ENCODE measurements around the gene CHRNB1.
"Not testable (repeated sequence)": the region's sequence is repeated elsewhere in the genome, so short reads cannot be mapped to it uniquely, and the experiment has no call there.

The CHRNB1 gene

DNA sequence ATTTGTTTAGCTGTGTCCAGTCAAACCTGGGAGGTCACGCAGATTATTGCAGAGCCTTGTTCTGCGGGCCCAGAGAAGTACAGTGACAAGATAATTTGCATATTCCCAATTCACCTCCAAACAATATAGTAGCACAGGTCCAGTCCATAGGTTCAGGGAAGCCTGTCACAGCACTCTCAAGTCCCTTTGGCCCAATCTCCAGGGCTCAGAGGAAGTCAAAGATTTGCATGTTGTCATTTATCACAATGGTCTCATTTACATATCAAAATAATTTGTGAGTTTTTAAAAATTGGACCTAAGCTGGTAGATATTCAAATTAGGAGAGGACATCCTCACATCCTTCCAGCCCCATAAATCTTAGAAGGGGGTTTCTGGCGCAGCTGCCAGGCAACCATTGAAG lies 22.6 kb downstream of the CHRNB1 start:
- no peak for DNase-seq (ENCODE audit: low read depth in 2 of 2)

DNA sequence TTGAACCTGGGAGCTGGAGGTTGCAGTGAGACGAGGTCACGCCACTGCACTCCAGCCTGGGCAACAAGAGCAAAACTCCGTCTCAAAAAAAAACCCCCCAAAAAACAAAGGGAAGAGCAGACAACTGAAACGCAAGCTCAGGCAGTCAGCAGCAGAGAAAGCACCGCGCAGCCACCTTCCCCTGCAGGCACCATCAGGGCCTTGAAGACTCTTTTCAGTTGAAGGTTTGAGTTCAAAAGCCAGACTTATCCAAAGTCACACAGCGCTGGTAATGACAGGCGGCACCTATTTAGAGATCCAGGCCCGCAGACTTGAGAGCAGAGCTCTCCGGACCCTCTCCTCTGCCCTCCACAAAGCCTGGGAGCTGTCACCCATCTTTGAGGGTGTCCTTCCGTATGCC lies 23.4 kb downstream of the CHRNB1 start:
- DNase-seq (ENCODE audit: low read depth in 2 of 2) = no peak

DNA sequence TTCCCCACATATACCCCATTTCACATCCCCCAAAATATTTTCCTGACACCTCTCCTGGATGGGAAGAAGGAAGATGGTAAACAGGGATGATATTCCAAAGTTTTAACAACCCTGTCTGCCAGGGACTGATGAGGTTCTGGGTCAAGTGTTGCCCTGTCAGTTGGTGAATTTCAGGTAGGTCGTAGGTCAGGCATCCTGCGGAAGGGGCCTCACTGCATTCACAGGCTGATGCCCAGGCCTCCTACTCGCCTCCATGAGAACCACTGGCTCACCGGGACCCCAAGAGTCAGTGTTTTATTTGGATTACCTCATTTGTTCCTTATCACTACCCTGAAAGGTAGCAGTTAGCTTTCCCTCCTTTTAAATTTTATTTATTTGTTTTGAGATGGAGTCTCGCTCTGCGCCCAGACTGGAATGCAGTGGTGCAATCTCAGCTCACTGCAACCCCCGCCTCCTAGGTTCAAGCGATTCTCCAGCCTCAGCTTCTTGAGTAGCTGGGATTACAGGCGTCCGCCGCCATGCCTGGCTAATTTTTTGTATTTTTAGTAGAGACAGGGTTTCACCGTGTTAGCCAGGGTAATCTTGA lies 24.0 kb downstream of the CHRNB1 start:
- DNase-seq (ENCODE audit: low read depth in 2 of 2) = no peak

DNA sequence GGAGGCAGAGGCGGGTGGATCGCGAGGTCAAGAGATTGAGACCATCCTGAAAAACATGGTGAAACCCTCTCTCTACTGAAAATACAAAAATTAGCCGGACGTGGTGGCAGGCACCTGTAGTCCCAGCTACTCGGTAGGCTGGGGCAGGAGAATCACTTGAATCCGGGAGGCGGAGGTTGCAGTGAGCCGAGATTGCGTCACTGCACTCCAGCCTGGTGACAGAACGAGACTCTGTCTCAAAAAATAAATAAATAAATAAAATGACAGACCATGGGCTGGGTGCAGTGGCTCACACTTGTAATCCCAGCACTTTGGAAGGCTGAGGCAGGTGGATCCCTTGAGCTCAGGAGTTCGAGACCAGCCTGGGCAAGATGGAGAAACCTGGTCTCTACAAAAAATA lies 25.0 kb downstream of the CHRNB1 start:
- DNase-seq (ENCODE audit: low read depth in 2 of 2) = not testable (repeated sequence)

DNA sequence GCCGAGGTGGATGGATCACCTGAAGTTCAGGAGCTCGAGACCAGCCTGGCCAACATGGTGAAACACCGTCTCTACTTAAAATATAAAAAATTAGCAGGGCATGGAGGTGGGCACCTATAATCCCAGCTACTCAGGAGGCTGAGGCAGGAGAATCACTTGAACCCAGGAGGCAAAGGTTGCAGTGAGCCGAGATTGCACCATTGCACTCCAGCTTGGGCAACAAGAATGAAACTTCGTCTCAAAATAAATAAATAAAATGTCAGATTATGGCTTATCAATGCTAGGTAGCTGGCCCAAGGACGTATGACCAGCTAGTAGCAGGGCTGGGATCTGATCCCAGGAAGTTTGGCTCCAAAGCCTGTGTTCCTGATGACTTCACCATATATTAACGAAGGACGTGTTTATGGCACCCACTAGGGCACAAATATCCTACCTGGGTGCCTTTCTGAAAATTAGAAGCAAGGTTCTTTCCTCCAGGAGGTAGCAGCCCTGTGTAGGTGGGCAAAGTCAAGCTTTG lies 25.7 kb downstream of the CHRNB1 start:
- DNase-seq (ENCODE audit: low read depth in 2 of 2) = not testable (repeated sequence)

DNA sequence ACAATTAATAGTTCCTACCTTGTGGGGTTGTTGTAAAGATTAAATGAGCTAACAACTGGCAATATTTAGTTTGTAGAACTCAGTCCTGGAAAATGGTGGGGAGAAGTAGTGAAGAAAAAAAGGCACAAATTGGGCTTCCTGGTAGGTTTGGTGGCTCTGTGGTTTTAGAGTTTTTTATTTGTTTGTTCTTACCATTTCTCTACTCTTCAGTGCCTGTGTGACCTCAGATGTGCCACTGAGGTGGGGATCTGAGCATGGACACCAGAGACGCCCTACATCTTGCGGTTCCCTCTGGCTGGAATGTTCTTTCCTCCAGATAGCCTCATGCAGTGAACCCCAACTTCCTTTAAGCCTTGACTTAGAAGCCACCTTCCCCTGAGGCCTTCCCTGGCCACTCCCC lies 26.9 kb downstream of the CHRNB1 start:
- DNase-seq (ENCODE audit: low read depth in 2 of 2) = no peak

DNA sequence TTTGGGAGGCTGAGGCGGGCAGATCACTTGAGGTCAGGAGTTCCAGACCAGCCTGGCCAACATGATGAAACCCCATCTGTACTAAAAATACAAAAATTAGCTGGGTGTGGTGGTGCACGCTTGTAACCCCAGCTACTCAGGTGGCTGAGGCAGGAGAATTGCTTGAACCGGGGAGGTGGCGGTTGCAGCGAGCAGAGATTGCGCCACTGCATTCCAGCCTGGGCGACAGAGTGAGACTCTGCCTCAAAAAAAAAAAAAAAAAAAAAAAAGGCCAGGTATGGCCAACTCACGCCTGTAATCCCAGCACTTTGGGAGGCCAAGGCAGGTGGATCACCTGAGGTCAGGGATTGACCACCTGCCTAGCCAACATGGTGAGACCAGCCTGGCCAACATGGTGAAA lies 29.9 kb downstream of the CHRNB1 start:
- not testable (repeated sequence) for DNase-seq (ENCODE audit: low read depth in 2 of 2)

DNA sequence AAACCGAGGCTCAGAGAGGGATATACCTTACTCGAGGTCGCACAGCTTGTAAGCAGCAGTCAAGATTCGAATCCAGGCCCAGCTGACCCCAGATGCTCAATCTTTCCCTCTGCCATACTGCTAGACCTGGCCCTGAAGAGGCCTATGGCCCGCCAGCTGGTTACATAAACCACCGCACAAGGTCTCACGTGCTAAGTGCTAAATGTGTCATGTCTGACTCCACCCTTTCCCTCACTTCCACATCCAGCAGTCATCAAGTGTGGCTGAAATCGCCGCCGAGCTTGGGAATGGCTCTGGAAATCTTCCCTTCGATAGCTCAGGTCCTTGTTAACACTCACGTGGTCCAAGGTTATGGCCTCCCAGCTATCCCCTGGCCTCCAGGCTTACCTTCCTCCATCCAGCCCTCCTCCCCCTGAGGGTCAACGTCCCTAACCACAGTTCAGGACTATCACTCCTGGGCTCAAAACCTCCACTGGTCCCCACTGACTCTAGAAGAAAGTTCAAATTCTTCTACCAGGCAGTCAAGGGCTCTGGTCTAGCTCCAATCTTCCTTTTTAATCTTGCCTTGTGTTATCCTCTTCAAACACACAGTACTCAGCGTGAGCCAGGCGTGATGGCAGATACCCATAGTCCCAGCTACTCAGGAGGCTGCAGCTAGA lies 31.0 kb downstream of the CHRNB1 start:
- no peak for DNase-seq (ENCODE audit: low read depth in 2 of 2)

DNA sequence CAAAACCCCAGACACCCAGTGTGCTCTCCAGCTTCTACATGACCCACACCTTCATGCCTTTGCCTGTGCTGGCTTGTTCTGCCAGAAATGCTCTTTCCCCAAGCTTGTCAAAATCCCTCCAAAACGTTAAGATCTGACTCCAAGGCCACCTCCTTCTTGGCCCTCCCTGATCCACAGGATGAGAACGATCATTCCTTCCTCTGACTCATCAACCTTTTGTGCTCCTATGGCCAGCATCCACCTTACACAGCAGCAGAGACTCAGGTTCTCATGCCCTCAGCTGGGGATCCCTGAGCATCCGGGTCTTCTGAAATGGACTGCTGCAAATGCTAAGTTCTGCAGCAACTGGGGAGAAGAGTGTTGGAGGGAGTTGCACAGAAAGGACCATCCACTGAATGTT lies 31.6 kb downstream of the CHRNB1 start:
- DNase-seq (ENCODE audit: low read depth in 2 of 2) = no peak

DNA sequence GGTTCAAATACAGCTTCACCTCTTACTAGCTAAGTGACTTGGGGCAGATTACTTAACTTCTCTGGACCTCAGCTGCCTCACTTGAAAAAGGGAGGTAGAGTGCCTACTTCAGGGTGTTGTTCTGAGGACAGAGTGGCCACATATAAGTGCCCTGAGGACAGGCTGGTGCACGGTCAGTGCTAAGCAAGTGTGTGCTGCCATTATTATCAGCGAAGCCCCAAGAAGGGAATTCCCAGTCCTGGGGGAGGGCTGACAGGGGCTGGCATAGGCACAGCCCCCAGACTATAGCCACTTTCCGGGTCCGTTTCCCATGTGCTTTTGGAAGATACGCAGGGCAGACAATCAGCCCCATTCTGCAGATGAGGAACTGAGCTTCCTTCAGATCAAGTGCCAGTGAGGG lies 32.1 kb downstream of the CHRNB1 start:
- DNase-seq (ENCODE audit: low read depth in 2 of 2) = no peak

DNA sequence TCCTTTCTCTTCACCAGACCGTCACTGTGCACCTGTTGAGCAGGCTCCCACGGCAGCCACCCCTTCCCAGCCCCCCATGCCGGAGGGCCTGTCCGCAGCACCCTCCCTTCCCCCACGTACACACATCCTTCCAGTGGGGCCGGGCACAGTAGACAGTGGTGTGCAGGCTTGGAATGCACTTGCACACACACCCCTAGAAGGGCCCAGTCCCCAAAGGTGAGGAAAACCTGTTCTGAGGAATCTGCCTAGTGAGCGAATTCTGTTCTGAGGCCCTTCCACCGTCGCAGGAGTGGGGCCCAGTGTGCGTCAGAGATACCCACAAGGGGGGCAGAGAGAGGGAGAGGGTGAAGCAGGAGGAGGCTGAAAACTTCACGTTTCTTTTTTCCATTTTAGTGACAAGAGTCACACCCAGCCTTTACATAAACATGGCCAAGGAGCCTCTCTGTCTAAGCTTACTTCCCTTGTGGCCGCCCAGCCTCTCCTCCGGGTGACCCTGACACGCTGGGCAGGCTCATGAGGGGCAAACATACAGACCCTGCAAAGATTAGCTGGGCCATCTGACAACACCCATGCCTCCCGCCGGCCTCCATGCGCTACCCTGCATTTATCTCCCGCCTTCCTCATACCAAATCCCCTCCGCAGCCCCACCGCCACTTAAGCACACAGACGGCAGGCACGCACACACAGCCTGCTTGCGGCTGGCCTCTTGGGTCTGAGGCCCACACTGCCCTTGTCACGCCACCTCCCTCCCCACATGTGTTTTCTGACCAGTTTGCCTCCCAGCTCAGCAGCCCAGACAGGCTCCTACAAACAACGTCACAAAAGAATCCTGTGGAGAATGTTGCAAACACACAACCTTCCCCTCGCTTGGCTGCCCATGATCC lies 32.8 kb downstream of the CHRNB1 start:
- DNase-seq (ENCODE audit: low read depth in 2 of 2) = no peak

DNA sequence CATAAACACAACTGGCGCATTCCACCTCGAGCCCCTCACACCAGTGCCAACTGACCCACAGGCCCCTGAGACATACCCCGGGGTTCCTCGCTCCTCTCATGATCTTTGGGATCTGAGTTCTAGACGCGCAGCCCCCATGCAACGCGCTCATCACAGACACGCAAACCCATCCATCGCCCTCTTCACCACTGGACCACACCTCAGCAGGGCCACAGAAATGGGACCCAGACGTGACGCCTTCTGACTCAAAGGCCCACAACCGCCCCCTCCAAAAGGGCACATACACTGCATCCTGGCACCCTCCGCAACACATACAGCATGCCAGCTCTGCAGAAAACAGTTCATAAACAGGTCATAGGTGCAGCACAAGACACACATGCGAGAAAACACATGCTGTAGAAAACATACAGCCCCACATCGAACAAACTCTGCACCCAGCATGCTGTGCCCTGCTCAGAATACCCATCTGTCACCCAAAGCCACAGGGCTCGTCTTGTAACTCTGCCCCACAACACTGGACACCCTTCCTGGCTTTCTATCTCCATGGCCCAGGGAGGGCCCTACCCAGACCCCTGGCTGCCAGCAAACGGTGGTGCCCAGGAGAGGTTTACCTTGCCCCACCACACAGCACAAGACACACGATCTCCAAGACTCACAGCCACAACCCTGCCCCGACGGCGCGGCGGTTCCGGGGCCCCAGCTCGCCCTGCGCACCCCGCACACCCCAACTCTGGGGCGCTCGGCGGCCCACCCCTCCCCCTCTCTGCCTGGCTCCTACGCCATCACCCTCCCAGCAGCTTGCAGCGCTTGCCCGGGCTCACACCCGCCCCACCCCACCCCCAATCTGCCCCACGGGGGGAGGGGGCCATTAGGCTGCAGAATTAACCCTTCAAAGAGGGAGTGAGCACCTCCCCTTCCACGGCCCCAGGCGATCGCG lies 33.7 kb downstream of the CHRNB1 start:
- DNase-seq (ENCODE audit: low read depth in 2 of 2) = peak in 1 of 2 donors; percentile 45

DNA sequence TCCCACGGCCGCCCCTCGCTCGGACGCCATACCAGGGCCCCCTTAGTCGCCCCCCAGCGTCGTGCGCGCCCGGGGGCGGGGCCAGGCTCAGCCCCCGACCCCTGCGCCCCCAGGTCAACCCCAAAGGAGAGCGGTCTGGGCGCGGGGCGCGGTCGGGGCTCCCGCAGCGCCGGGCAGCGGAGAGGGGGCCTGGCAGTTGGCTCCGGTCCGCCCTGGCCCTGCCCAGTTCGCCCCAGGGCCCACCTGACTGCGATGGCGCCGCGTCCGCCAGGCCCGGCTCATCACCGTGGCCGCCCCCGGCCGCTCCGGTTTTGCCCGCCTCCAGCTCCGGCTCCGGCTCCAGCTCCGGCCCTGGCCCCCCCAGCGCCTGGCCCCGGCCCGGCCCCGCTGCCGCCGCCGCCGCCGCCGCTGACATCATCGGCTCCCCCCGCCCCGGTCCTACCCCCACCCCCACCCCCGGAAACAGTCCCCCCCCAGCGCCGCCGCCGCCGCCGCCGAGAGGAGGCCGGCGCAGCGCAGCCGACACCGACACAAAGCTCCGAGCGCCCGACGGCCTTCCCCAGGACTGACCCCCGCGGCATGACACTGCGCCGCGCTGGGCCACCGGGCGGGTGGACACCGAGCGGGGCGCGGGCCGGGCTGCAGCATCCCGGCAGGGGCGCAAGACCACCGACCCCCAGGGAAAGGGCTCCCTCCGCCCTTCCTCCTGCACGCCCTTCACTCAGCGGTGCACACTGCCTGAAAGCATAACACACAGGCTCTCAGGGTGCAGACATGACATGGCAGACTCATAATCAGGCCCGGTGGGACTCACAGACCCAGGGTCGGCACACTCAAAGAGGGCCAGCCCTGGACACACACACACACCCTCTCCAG lies 34.6 kb downstream of the CHRNB1 start, which contains the start of gene ZBTB4:
Gene ZBTB4 (minus strand): TSS at position 419 of the 876 bp plus-strand sequence. CDS start 12,830 bp downstream, outside the sequence.
- DNase-seq (ENCODE audit: low read depth in 2 of 2) = peak; percentile 46 to 63

DNA sequence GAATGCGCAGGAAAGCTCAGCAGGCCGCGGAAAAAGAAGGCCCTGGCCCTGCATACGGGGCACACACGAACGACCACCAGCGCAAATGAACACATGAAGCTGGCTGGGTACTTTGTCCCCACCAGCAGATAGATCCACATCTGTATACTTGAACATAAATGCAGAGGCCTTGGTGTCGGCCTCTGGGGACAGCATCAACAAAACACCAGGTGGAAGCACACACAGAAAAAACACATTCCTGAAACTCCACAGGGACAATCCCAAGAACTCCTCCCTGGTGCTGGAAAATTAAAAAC lies 35.2 kb downstream of the CHRNB1 start:
- no peak for DNase-seq (ENCODE audit: low read depth in 2 of 2)

DNA sequence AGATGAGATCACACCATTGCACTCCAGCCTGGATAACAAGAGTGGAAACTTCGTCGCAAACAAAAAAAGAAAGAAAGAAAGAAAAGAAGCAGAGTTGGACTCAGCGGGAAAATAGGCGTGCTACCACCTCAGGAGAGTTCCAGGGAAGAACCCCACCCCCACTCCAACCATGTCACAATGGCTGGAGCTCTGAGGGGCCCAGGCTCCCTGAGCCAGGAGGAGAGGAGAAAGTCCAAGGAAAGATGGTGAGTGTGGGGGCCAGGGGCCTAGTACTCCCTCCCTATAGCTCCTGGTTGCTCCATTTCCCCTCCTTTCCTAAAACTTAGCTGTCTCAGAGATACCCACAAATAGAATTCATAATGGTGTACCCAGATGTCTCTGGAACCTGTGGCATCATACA lies 36.4 kb downstream of the CHRNB1 start, which contains the start of gene SLC35G6:
Gene SLC35G6 (plus strand): TSS at position 172 of the 400 bp plus-strand sequence. CDS start 71 bp downstream, at position 243.
- not testable (repeated sequence) for DNase-seq (ENCODE audit: low read depth in 2 of 2)

DNA sequence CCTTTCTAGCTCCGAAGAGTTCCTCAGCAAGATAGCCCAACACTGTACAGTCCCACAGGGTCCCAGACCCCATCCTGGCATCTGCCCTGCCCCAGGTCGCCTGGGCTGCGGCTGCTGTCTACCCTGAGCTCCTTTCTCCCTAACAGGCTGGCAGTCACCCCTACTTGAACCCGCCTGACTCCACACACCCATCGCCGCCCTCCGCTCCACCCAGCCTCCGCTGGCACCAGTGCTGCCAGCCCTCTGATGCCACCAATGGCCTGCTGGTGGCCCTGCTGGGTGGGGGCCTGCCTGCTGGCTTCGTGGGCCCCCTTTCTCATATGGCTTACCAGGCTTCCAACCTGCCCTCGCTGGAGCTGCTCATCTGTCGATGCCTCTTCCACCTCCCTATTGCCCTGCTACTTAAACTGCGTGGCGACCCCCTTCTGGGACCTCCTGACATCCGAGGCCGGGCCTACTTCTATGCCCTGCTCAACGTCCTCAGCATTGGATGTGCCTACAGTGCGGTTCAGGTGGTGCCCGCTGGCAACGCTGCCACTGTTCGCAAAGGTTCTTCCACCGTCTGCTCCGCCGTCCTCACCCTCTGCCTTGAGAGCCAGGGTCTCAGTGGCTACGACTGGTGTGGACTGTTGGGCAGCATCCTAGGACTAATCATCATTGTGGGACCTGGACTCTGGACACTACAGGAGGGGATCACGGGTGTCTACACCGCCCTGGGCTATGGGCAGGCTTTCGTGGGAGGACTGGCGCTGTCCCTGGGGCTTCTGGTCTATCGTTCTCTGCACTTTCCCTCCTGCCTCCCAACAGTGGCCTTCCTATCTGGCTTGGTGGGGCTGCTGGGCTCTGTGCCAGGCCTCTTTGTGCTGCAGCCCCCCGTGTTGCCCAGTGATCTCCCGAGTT lies 37.2 kb downstream of the CHRNB1 start:
- not testable (repeated sequence) for DNase-seq (ENCODE audit: low read depth in 2 of 2)

DNA sequence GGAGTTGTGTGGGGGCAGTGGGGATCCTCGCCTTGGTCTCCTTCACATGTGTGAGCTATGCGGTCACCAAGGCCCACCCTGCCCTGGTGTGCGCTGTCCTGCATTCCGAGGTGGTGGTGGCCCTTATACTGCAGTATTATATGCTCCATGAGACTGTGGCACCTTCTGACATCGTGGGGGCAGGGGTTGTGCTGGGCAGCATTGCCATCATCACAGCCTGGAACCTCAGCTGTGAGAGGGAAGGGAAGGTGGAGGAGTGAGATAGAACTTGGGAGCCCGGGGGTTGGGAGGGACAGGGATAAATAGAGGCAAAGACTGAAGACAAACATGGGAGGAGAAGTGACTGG lies 37.9 kb downstream of the CHRNB1 start:
- DNase-seq (ENCODE audit: low read depth in 2 of 2) = not testable (repeated sequence)

DNA sequence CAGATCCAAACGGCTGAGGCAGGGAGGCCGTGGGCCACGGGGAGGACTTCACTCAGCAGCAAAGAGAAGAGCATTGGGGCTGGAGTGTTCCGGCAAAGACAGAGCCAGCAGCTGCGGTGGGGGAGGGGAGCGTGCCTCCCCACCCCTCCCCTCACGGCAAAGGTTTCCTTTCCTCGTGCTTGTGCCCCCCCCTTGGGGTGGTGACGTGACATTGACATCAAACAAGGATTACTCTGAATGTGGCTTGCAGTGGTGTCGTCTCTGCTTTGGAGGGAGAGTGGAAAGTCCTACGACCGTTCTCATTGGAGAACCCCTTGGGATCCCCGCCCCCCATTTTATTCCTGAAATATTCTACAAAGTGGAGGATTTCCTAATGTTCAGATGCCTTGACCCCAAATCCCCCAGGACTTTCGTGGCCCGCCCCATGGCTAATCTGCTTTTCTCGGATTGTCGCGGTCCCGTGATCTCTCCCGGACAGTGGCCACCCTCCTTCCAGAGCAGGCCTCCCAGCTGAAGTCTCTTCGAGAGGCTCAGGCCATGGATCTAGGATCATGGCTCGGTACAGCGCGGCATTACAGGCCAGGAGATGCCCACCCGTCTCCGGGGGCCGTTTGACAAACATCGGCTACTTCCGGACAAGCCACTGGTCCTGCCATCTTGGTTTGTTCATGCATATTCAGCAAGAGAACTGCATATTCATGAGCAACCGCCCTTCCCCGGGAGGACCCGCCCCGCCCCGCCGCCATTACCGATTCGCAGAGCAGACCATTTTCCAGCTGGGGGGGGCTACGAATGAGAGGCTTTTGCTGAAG lies 38.6 kb downstream of the CHRNB1 start:
- peak; percentile 84 to 94 for DNase-seq (ENCODE audit: low read depth in 2 of 2)
